ENCODE measurements around the gene TBK1. TPM values are rescaled to one million over a fixed set of nuclear protein-coding genes. Genes with fewer than 3 reads are reported as not detected.

The TBK1 gene
- total and polyA plus RNA-seq, 2 of the 13 experiments (the other 11 are each of a cell fraction or from before 2014, with no cell fraction given) = 10.3 to 25.2 TPM

DNA sequence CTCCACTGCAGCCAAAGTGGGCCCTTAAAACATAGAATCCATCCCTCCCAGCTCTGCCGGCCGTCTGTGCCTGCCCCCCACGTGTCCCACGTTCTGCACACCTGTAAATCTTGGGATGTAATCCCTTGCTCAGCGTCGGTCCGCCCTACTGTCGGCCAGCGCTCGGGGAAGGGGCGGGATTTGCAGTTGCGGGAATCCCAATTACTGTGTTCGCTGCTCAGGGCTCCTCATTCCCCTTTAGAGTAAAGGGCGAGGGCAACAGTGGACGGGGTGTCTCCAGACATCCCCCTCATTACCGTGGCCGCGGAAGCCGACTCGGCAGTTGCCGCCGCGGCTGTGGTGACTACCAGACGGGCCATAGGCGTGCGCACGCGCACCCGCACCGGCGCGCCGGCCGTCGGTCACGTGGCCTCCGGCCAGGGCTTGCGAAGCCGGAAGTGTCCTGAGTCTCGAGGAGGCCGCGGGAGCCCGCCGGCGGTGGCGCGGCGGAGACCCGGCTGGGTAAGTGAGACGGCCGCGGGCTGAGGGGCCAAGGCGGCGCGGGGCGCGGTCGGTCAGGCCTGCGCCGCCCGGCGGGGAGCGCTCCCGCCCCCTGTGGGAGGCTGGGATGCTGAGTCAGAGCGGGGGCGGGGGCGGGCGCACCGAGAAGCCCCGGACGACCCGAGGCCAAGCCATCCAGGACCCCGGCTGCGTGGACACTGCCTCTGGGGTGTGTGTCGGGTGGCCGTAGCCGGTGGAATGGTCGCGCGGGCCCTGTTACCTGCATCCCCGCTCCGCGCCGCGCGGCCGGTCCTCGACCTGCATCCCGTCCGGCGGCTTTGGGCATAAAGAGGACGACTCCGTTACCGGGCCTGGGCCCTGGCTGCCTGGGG lies at the start of gene TBK1 (continued):
- TF ChIP-seq SNAPC5 (CRISPR knock-in tag; IDR thresholded peaks at IDR 0.05; ENCODE audit: borderline replicate concordance) (0 out of 2 replicates have a peak, but pooled peaks have one; percentile 61), KDM6A (CRISPR knock-in tag; IDR thresholded peaks at IDR 0.05; ENCODE audit: low read depth) (no peak), ZNF253 (CRISPR knock-in tag; IDR thresholded peaks at IDR 0.05; ENCODE audit: borderline replicate concordance) (peak; percentile 72; the same call in 1 of the 2 replicates), HNRNPK (IDR thresholded peaks at IDR 0.05; ENCODE audit: low read depth, low read length, poor library complexity, severe bottlenecking) (no peak), THYN1 (CRISPR knock-in tag; IDR thresholded peaks at IDR 0.05; ENCODE audit: borderline replicate concordance, low read depth) (no peak), ZNF550 (CRISPR knock-in tag; IDR thresholded peaks at IDR 0.05; ENCODE audit: borderline replicate concordance) (no peak), THAP11 (CRISPR knock-in tag; IDR thresholded peaks at IDR 0.05) (peak; percentile 83), TBX3 (IDR thresholded peaks at IDR 0.05; ENCODE audit: borderline replicate concordance) (no peak), ATF5 (CRISPR knock-in tag; IDR thresholded peaks at IDR 0.05; ENCODE audit: low read depth) (no peak), SPEN (CRISPR knock-in tag; IDR thresholded peaks at IDR 0.05; ENCODE audit: low read depth) (peak; percentile 65; the same call in 1 of the 2 replicates), SP140L (CRISPR knock-in tag; IDR thresholded peaks at IDR 0.05; ENCODE audit: borderline replicate concordance) (no peak), NCOA5 (CRISPR knock-in tag; IDR thresholded peaks at IDR 0.05) (no peak), ZEB1 (IDR thresholded peaks at IDR 0.05; ENCODE audit: insufficient replicate concordance, low read depth) (peak; percentile 9), ZFP41 (CRISPR knock-in tag; IDR thresholded peaks at IDR 0.05; ENCODE audit: borderline replicate concordance) (no peak), ZNF761 (CRISPR knock-in tag; conservative IDR thresholded peaks at IDR 0.05) (no peak; the same call in 1 of the 2 replicates), ZNF510 (CRISPR knock-in tag; IDR thresholded peaks at IDR 0.05; ENCODE audit: low read depth) (0 out of 2 replicates have a peak, but pooled peaks have one; percentile 27), MBNL3 (CRISPR knock-in tag; conservative IDR thresholded peaks at IDR 0.05) (no peak), ZBTB38 (CRISPR knock-in tag; IDR thresholded peaks at IDR 0.05) (no peak), SMAD9 (CRISPR knock-in tag; IDR thresholded peaks at IDR 0.05) (no peak), ZBTB10 (CRISPR knock-in tag; IDR thresholded peaks at IDR 0.05; ENCODE audit: borderline replicate concordance) (no peak), SP4 (CRISPR knock-in tag; IDR thresholded peaks at IDR 0.05) (peak; percentile 65), ZNF207 (IDR thresholded peaks at IDR 0.05; ENCODE audit: borderline replicate concordance) (no peak), ZC3H4 (CRISPR knock-in tag; IDR thresholded peaks at IDR 0.05; ENCODE audit: borderline replicate concordance) (no peak), ZNF749 (CRISPR knock-in tag; IDR thresholded peaks at IDR 0.05; ENCODE audit: borderline replicate concordance) (no peak; the same call in none of the 2 replicates)
